SH-SY5Y (cell line): ENCODE data around the gene FAT3.

Experiments
- GATA2 ChIP-seq: IDR thresholded peaks from 2 replicates; pipeline ENCODE4 v1.6.1; 2011; ENCODE audit warnings: mild to moderate bottlenecking, low read depth, low read length
- GATA3 ChIP-seq: IDR thresholded peaks from 2 replicates; pipeline ENCODE4 v1.6.1; 2011; ENCODE audit warnings: low read depth, mild to moderate bottlenecking, low read length, moderate library complexity

DNA sequence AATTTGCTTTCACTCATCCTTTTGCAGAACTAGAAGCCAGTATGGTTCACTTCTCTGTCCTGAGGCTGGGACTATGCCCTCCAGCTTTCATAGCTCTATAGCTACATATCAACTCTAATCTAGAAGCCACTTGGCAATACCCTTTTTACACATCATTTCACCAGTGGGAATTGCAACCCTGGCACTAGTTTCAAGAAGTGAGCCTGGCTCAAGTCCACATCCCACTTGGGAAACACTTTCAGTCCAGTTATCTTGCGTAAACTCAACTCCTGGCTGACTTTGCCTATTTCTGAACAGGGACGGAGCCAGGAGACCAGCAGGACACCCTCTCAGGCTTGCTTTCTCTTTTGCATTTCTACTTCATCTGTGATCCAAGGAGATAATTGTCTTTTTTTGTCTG is 19.9 kb upstream of the FAT3 start:
- TF ChIP-seq GATA2, result no peak
- TF ChIP-seq GATA3, result no peak
